Liver (tissue), 9 donors: ENCODE data around the gene NOCT. TPM values are rescaled to one million over a fixed set of nuclear protein-coding genes. Genes with fewer than 3 reads are reported as not detected.

Source experiments
- DNase-seq: peaks from one replicate; pipeline ENCODE4 v3.0.0-alpha.2; 2017; ENCODE audit warnings: low spot score
- H3K27ac ChIP-seq, 2 donors: one replicate each; pipeline ENCODE4 v1.7.0; 2013; ENCODE audit warnings: inconsistent platforms in 2 of 2, low read length in 2 of 2, control low read depth in 1 of 2, low read depth in 1 of 2, mild to moderate bottlenecking in 1 of 2
- H3K27me3 ChIP-seq, 4 donors: one replicate each; pipeline versions ENCODE4 v1.6.1 to v1.7.0; 2013; ENCODE audit warnings: low read length in 3 of 4, inconsistent platforms in 1 of 4, mild to moderate bottlenecking in 1 of 4, moderate library complexity in 1 of 4; ENCODE audit not compliant: control insufficient read depth in 4 of 4, insufficient read depth in 4 of 4
- H3K36me3 ChIP-seq, 4 donors: one replicate each; pipeline versions ENCODE4 v1.6.1 to v1.7.0; 2013; ENCODE audit warnings: low read length in 3 of 4, mild to moderate bottlenecking in 3 of 4, low read depth in 1 of 4, moderate library complexity in 1 of 4; ENCODE audit not compliant: control insufficient read depth in 4 of 4, insufficient read depth in 3 of 4
- H3K4me1 ChIP-seq, 4 donors: one replicate each; pipeline versions ENCODE4 v1.6.1 to v1.7.0; 2013; ENCODE audit warnings: low read length in 3 of 4, mild to moderate bottlenecking in 3 of 4, moderate library complexity in 1 of 4; ENCODE audit not compliant: control insufficient read depth in 4 of 4, insufficient read depth in 4 of 4
- H3K4me3 ChIP-seq, 3 donors: one replicate each; pipeline versions ENCODE4 v1.6.1 to v1.7.0; 2013; ENCODE audit warnings: low read length in 3 of 3, control low read depth in 1 of 3, low read depth in 1 of 3, mild to moderate bottlenecking in 1 of 3
- H3K9ac ChIP-seq, 2 donors: one replicate each; pipeline ENCODE4 v1.7.0; 2013; ENCODE audit warnings: low read length in 2 of 2, mild to moderate bottlenecking in 2 of 2, moderate library complexity in 2 of 2, control low read depth in 1 of 2, low read depth in 1 of 2
- H3K9me3 ChIP-seq, 4 donors: one replicate each; pipeline versions ENCODE4 v1.6.1 to v1.7.0; 2013; ENCODE audit warnings: low read length in 3 of 4; ENCODE audit not compliant: control insufficient read depth in 4 of 4
- ATF3 ChIP-seq: IDR thresholded peaks from 2 replicates; pipeline ENCODE4 v1.6.1; 2016; ENCODE audit warnings: antibody characterized with exemption
- EGR1 ChIP-seq, 2 donors: IDR thresholded peaks; 2 replicates each; pipeline ENCODE4 v1.6.1; 2016 to 2018; ENCODE audit warnings: antibody characterized with exemption in 2 of 2, low read depth in 2 of 2
- FOXA1 ChIP-seq: IDR thresholded peaks from 2 replicates; pipeline ENCODE4 v1.6.1; 2016; ENCODE audit warnings: antibody characterized with exemption
- FOXA2 ChIP-seq: IDR thresholded peaks from 2 replicates; pipeline ENCODE4 v1.6.1; 2016; ENCODE audit warnings: antibody characterized with exemption
- GABPA ChIP-seq, 2 donors: IDR thresholded peaks in 1 of 2; conservative IDR thresholded peaks in 1 of 2; 2 replicates each; pipeline ENCODE4 v1.6.1; 2016; ENCODE audit warnings: antibody characterized with exemption in 2 of 2, mild to moderate bottlenecking in 1 of 2, moderate library complexity in 1 of 2
- HNF4A ChIP-seq, 2 donors: conservative IDR thresholded peaks; 2 replicates each; pipeline ENCODE4 v1.6.1; 2016; ENCODE audit warnings: antibody characterized with exemption in 2 of 2, mild to moderate bottlenecking in 2 of 2
- HNF4G ChIP-seq: IDR thresholded peaks from 2 replicates; pipeline ENCODE4 v1.6.1; 2016; ENCODE audit warnings: antibody characterized with exemption
- JUND ChIP-seq, 2 donors: IDR thresholded peaks; 2 replicates each; pipeline ENCODE4 v1.6.1; 2016; ENCODE audit warnings: antibody characterized with exemption in 2 of 2
- MAX ChIP-seq: IDR thresholded peaks from 2 replicates; pipeline ENCODE4 v1.6.1; 2016; ENCODE audit warnings: antibody characterized with exemption
- NR2F2 ChIP-seq: IDR thresholded peaks from 2 replicates; pipeline ENCODE4 v1.6.1; 2016; ENCODE audit warnings: antibody characterized with exemption
- REST ChIP-seq: IDR thresholded peaks from 2 replicates; pipeline ENCODE4 v1.6.1; 2016; ENCODE audit warnings: antibody characterized with exemption, mild to moderate bottlenecking
- RXRA ChIP-seq, 2 donors: IDR thresholded peaks; 2 replicates each; pipeline ENCODE4 v1.6.1; 2017 to 2018; ENCODE audit warnings: antibody characterized with exemption in 2 of 2, mild to moderate bottlenecking in 1 of 2
- SP1 ChIP-seq: IDR thresholded peaks from 2 replicates; pipeline ENCODE4 v1.6.1; 2018; ENCODE audit warnings: antibody characterized with exemption, mild to moderate bottlenecking
- TAF1 ChIP-seq: conservative IDR thresholded peaks from 2 replicates; pipeline ENCODE4 v1.6.1; 2016; ENCODE audit warnings: antibody characterized with exemption, mild to moderate bottlenecking
- YY1 ChIP-seq: IDR thresholded peaks from 2 replicates; pipeline ENCODE4 v1.6.1; 2016; ENCODE audit warnings: antibody characterized with exemption, mild to moderate bottlenecking
- WGBS: extraction: QIAGEN DNeasy Blood & Tissue Kit; methylation state at CpG from one replicate; pipeline ENCODE4 v1.1.7; 2013; 5-methylcytosine and 5-hydroxymethylcytosine counted together
- polyA plus RNA-seq, 2 donors: library from polyadenylated mRNA; stranded (reverse) in 1 of 2; unstranded in 1 of 2; fragments of 200-250 nt in 1 of 2; fragments of >200 nt in 1 of 2; fragmentation: Nextera tagmentation in 1 of 2; extraction: Ambion mirVana in 1 of 2; gene quantifications; one replicate each; pipeline versions ENCODE4 v1.2.1 to v1.2.3, GENCODE V29; 2013 to 2015
- total RNA-seq, 2 donors: library from RNA; depleted of rRNA; stranded (reverse); fragments of >200 nt; gene quantifications; one replicate each; pipeline ENCODE4 v1.2.3, GENCODE V29; 2014
- donor health status: healthy.
- donor health status: healthy.
- donor health status: healthy.
- donor health status: healthy.
- donor health status: healthy.

NOCT gene
- total and polyA plus RNA-seq, 4 donors = 2.8 to 11.9 (median 4.3) TPM

- H3K4me3 ChIP-seq = no peak overlapping the region
- TF ChIP-seq TAF1 (no peak), RXRA (IDR thresholded peaks at IDR 0.05) (peak; percentile 52 to 55), SP1 (peak; percentile 21)
- peaks cover 0 to 4% (median 0%) of the 10 kb centered on the region in 4 donors for H3K9me3 ChIP-seq
- 18% methylated on average over 1 of the region's 1 CpG for WGBS
- no peaks in the 10 kb centered on the region for H3K27me3 ChIP-seq
- peaks cover 0 to 10% (median 2%) of the 10 kb centered on the region in 4 donors for H3K4me1 ChIP-seq
- no peak overlapping the region for H3K27ac ChIP-seq
- DNase-seq = no peak
- H3K36me3 ChIP-seq = no peaks in the 10 kb centered on the region
- H3K9ac ChIP-seq = no peak overlapping the region
Measured at GRCh38 chr4:139009702-139010101, 5.9 kb upstream of the NOCT start.

GRCh38 chr4:139011225-139011950 lies 4.2 kb upstream of the NOCT start:
- WGBS = 72% methylated on average over 16 of the region's 16 CpGs
- H3K27ac ChIP-seq = no peak overlapping the region

GRCh38 chr4:139014371-139015268 lies 961 bp upstream of the NOCT start:
- 45% methylated on average over 9 of the region's 9 CpGs for WGBS
- Histone ChIP-seq H3K4me3 (peak overlapping the region in 2 of 3 donors; percentile 15 to 92), H3K9ac (peak overlapping the region; percentile 69 to 85), H3K9me3 (no peaks in the 10 kb centered on the region), H3K27ac (peak overlapping the region; percentile 95 to 97), H3K36me3 (peaks cover 0 to 1% (median 0%) of the 10 kb centered on the region in 4 donors), H3K27me3 (no peaks in the 10 kb centered on the region), H3K4me1 (peaks cover 4 to 34% (median 20%) of the 10 kb centered on the region in 4 donors)
- DNase-seq = no peak
- no peak for TF ChIP-seq YY1
- TF ChIP-seq HNF4G = no peak
- TF ChIP-seq JUND (IDR thresholded peaks at IDR 0.05) = peak; percentile 84 to 93
- TF ChIP-seq MAX = no peak
- no peak for TF ChIP-seq ATF3
- peak; percentile 23 for TF ChIP-seq REST
- no peak for TF ChIP-seq GABPA (IDR thresholded peaks at IDR 0.05 in 1 of 2, conservative IDR thresholded peaks at IDR 0.05 in 1 of 2)
- no peak for TF ChIP-seq EGR1 (IDR thresholded peaks at IDR 0.05; ENCODE audit: low read depth in 2 of 2)

More at GRCh38 chr4:139011225-139011950, 4.2 kb upstream of the NOCT start:
- H3K4me3 ChIP-seq = no peak overlapping the region
- H3K27me3 ChIP-seq = no peaks in the 10 kb centered on the region
- peaks cover 0 to 4% (median 0%) of the 10 kb centered on the region in 4 donors for H3K9me3 ChIP-seq
- no peak overlapping the region for H3K9ac ChIP-seq
- DNase-seq = peak; percentile 39
- H3K36me3 ChIP-seq = no peaks in the 10 kb centered on the region
- H3K4me1 ChIP-seq = peaks cover 0 to 15% (median 4%) of the 10 kb centered on the region in 4 donors
- TF ChIP-seq EGR1 (IDR thresholded peaks at IDR 0.05; ENCODE audit: low read depth in 2 of 2) (no peak), HNF4A (conservative IDR thresholded peaks at IDR 0.05) (peak; percentile 39 to 55), NR2F2 (no peak), JUND (IDR thresholded peaks at IDR 0.05) (no peak), FOXA2 (no peak), YY1 (no peak), ATF3 (no peak), FOXA1 (no peak), SP1 (peak; percentile 23), RXRA (IDR thresholded peaks at IDR 0.05) (peak in 1 of 2 donors; percentile 20)
